CD8-positive, alpha-beta memory T cell (primary cell): ENCODE results near the gene SPRED2. TPM values are rescaled to one million over a fixed set of nuclear protein-coding genes. Genes with fewer than 3 reads are reported as not detected.

Experiments used
- CTCF ChIA-PET: fragments of 350-600 bp; sonication (Branson Sonifier 250); formaldehyde crosslinking; loops from one replicate; lab custom pipeline; 2021; ENCODE audit warnings: antibody characterized with exemption; lab: Charles Lee
- POLR2A ChIA-PET: fragments of 350-600 bp; sonication (Branson Sonifier 250); formaldehyde crosslinking; loops from one replicate; lab custom pipeline; 2021; ENCODE audit warnings: antibody characterized with exemption; lab: Charles Lee
- DNase-seq, 5 donors: peaks; one replicate each; pipeline versions ENCODE4 v3.0.0 to v3.0.0-alpha.2; 2020 to 2022; ENCODE audit warnings: mixed read lengths in 1 of 5
- H3K27ac ChIP-seq: one replicate; pipeline ENCODE4 v1.7.0; 2013; ENCODE audit warnings: low read depth, mild to moderate bottlenecking, low read length, moderate library complexity
- H3K27me3 ChIP-seq: 2 replicates; pipeline ENCODE4 v1.7.0; 2013; ENCODE audit warnings: low read length, mild to moderate bottlenecking; ENCODE audit not compliant: insufficient read depth, poor library complexity, severe bottlenecking
- H3K36me3 ChIP-seq: 2 replicates; pipeline ENCODE4 v1.7.0; 2013; ENCODE audit warnings: mild to moderate bottlenecking, low read length, moderate library complexity; ENCODE audit not compliant: insufficient read depth
- H3K4me1 ChIP-seq: 2 replicates; pipeline ENCODE4 v1.7.0; 2013; ENCODE audit warnings: mild to moderate bottlenecking, low read length, moderate library complexity; ENCODE audit not compliant: insufficient read depth
- H3K4me3 ChIP-seq: 2 replicates; pipeline ENCODE4 v1.7.0; 2013; ENCODE audit warnings: mild to moderate bottlenecking, low read length
- H3K9me3 ChIP-seq: 2 replicates; pipeline ENCODE4 v1.7.0; 2013; ENCODE audit warnings: mild to moderate bottlenecking, low read length
- H3K27ac Mint-ChIP-seq, 8 donors: one replicate each; pipeline ENCODE4 v1.8.0; 2020 to 2021; ENCODE audit warnings: mixed read lengths in 8 of 8, mild to moderate bottlenecking in 6 of 8, inconsistent platforms in 3 of 8, moderate library complexity in 3 of 8
- H3K27me3 Mint-ChIP-seq, 2 donors: one replicate each; pipeline ENCODE4 v1.8.0; 2020 to 2021; ENCODE audit warnings: mixed read lengths in 2 of 2, mild to moderate bottlenecking in 1 of 2, moderate library complexity in 1 of 2
- H3K36me3 Mint-ChIP-seq, 3 donors: one replicate each; pipeline ENCODE4 v1.8.0; 2020 to 2021; ENCODE audit warnings: mixed read lengths in 3 of 3, inconsistent platforms in 1 of 3, mild to moderate bottlenecking in 1 of 3
- H3K4me1 Mint-ChIP-seq, 3 donors: one replicate each; pipeline ENCODE4 v1.8.0; 2020 to 2021; ENCODE audit warnings: mixed read lengths in 3 of 3, inconsistent platforms in 1 of 3, mild to moderate bottlenecking in 1 of 3
- H3K4me3 Mint-ChIP-seq, 7 donors: one replicate each; pipeline ENCODE4 v1.8.0; 2020 to 2021; ENCODE audit warnings: mixed read lengths in 7 of 7, mild to moderate bottlenecking in 6 of 7, moderate library complexity in 4 of 7, inconsistent platforms in 2 of 7
- H3K9me3 Mint-ChIP-seq, 5 donors: one replicate each; pipeline ENCODE4 v1.8.0; 2020 to 2022; ENCODE audit warnings: mixed read lengths in 5 of 5, mild to moderate bottlenecking in 3 of 5, moderate library complexity in 2 of 5, inconsistent platforms in 1 of 5
- polyA plus RNA-seq: library from polyadenylated mRNA; unstranded; fragments of 300-500 nt; fragmentation: Illumina TruSeq; gene quantifications from one replicate; pipeline ENCODE4 v1.2.3, GENCODE V29; 2021
- total RNA-seq, 2 experiments: library from RNA; stranded (reverse); gene quantifications; one replicate each; pipeline ENCODE4 v1.2.3, GENCODE V29; 2021

SPRED2 gene
- total and polyA plus RNA-seq, 3 experiments from 2014 or later = 1.3 to 4.0 (median 3.0) TPM

GRCh38 chr2:65267008-65267407 lies 165.4 kb downstream of the SPRED2 start:
- no peaks in the 10 kb centered on the region for H3K9me3 Mint-ChIP-seq
- peaks cover under 1 to 75% (median 18%) of the 10 kb centered on the region in 3 donors for H3K36me3 Mint-ChIP-seq
- Histone ChIP-seq H3K4me3 (no peak overlapping the region), H3K27me3 (no peaks in the 10 kb centered on the region), H3K36me3 (peaks cover 48% of the 10 kb centered on the region), H3K9me3 (no peaks in the 10 kb centered on the region), H3K27ac (no peak overlapping the region), H3K4me1 (no peaks in the 10 kb centered on the region)
- no peak for DNase-seq
- no peaks in the 10 kb centered on the region for H3K27me3 Mint-ChIP-seq
- POLR2A ChIA-PET = no interaction called here
- peak overlapping the region in 5 of 8 donors; percentile 24 to 85 (median 31) for H3K27ac Mint-ChIP-seq
- peaks cover 15 to 23% (median 16%) of the 10 kb centered on the region in 3 donors for H3K4me1 Mint-ChIP-seq
- no peak overlapping the region for H3K4me3 Mint-ChIP-seq
- CTCF ChIA-PET = interaction anchor here (0.6 kb wide), 1 partner anchor 10 kb away, joined by 3 read pairs; no protein-coding TSS in a partner anchor

GRCh38 chr2:65265671-65266045 lies 166.7 kb downstream of the SPRED2 start:
- H3K27ac ChIP-seq = no peak overlapping the region
- no peaks in the 10 kb centered on the region for H3K4me1 ChIP-seq
- CTCF ChIA-PET = interaction anchor here (0.9 to 1.6 kb wide), 5 partner anchors 11 to 294 kb away, joined by 3 to 4 read pairs (median 3); no protein-coding TSS in a partner anchor
- POLR2A ChIA-PET = no interaction called here
- H3K9me3 ChIP-seq = no peaks in the 10 kb centered on the region
- Mint-ChIP-seq H3K27ac (peak overlapping the region in 2 of 8 donors; percentile 9 to 17), H3K27me3 (no peaks in the 10 kb centered on the region), H3K9me3 (no peaks in the 10 kb centered on the region), H3K4me3 (no peak overlapping the region), H3K36me3 (peaks cover 6 to 80% (median 14%) of the 10 kb centered on the region in 3 donors), H3K4me1 (peaks cover 21 to 30% (median 28%) of the 10 kb centered on the region in 3 donors)
- H3K27me3 ChIP-seq = no peaks in the 10 kb centered on the region
- no peak for DNase-seq
- H3K36me3 ChIP-seq = peaks cover 52% of the 10 kb centered on the region
- H3K4me3 ChIP-seq = no peak overlapping the region

GRCh38 chr2:65264821-65265670 lies 167.4 kb downstream of the SPRED2 start:
- no peak overlapping the region for H3K4me3 Mint-ChIP-seq
- H3K36me3 Mint-ChIP-seq = peaks cover 6 to 78% (median 14%) of the 10 kb centered on the region in 3 donors
- H3K9me3 Mint-ChIP-seq = no peaks in the 10 kb centered on the region
- Histone ChIP-seq H3K4me1 (no peaks in the 10 kb centered on the region), H3K27ac (no peak overlapping the region), H3K36me3 (peaks cover 52% of the 10 kb centered on the region), H3K4me3 (no peak overlapping the region), H3K9me3 (no peaks in the 10 kb centered on the region), H3K27me3 (no peaks in the 10 kb centered on the region)
- H3K27ac Mint-ChIP-seq = peak overlapping the region in 3 of 8 donors; percentile 38 to 64 (median 41)
- ChIA-PET CTCF (interaction anchor here (0.9 to 1.6 kb wide), 5 partner anchors 12 to 295 kb away, joined by 3 to 4 read pairs (median 3); no protein-coding TSS in a partner anchor), POLR2A (no interaction called here)
- peaks cover 21 to 30% (median 28%) of the 10 kb centered on the region in 3 donors for H3K4me1 Mint-ChIP-seq
- peak in 2 of 5 donors; percentile 26 to 32 for DNase-seq
- no peaks in the 10 kb centered on the region for H3K27me3 Mint-ChIP-seq

- no peak for DNase-seq
- POLR2A ChIA-PET = no interaction called here
- CTCF ChIA-PET = interaction anchor here (1.0 kb wide), 1 partner anchor 39 kb away, joined by 3 read pairs; no protein-coding TSS in a partner anchor
- no peaks in the 10 kb centered on the region for H3K4me1 ChIP-seq
- Mint-ChIP-seq H3K4me1 (peaks cover 23 to 32% (median 28%) of the 10 kb centered on the region in 3 donors), H3K36me3 (peaks cover 6 to 78% (median 12%) of the 10 kb centered on the region in 3 donors), H3K27ac (no peak overlapping the region), H3K9me3 (no peaks in the 10 kb centered on the region), H3K27me3 (no peaks in the 10 kb centered on the region), H3K4me3 (no peak overlapping the region)
- H3K27me3 ChIP-seq = no peaks in the 10 kb centered on the region
- no peak overlapping the region for H3K4me3 ChIP-seq
- peaks cover 48% of the 10 kb centered on the region for H3K36me3 ChIP-seq
- H3K27ac ChIP-seq = no peak overlapping the region
- no peaks in the 10 kb centered on the region for H3K9me3 ChIP-seq
Observed at GRCh38 chr2:65263986-65264385, 168.4 kb downstream of the SPRED2 start.

- no peak overlapping the region for H3K4me3 ChIP-seq
- peaks cover 48% of the 10 kb centered on the region for H3K36me3 ChIP-seq
- H3K27ac Mint-ChIP-seq = no peak overlapping the region
- H3K4me1 ChIP-seq = no peaks in the 10 kb centered on the region
- ChIA-PET POLR2A (interaction anchor here (0.7 kb wide), 1 partner anchor 94 kb away, joined by 5 read pairs; no protein-coding TSS in a partner anchor), CTCF (interaction anchor here (1.0 kb wide), 1 partner anchor 39 kb away, joined by 3 read pairs; no protein-coding TSS in a partner anchor)
- no peaks in the 10 kb centered on the region for H3K27me3 Mint-ChIP-seq
- DNase-seq = no peak
- peaks cover 6 to 77% (median 7%) of the 10 kb centered on the region in 3 donors for H3K36me3 Mint-ChIP-seq
- H3K9me3 Mint-ChIP-seq = no peaks in the 10 kb centered on the region
- no peak overlapping the region for H3K27ac ChIP-seq
- peaks cover 24 to 40% (median 35%) of the 10 kb centered on the region in 3 donors for H3K4me1 Mint-ChIP-seq
- H3K4me3 Mint-ChIP-seq = no peak overlapping the region
- no peaks in the 10 kb centered on the region for H3K9me3 ChIP-seq
- no peaks in the 10 kb centered on the region for H3K27me3 ChIP-seq
Observed at GRCh38 chr2:65263262-65263661, 169.1 kb downstream of the SPRED2 start.

GRCh38 chr2:65261676-65262075 lies 170.7 kb downstream of the SPRED2 start:
- H3K4me1 ChIP-seq = no peaks in the 10 kb centered on the region
- H3K4me3 ChIP-seq = no peak overlapping the region
- no peak overlapping the region for H3K27ac ChIP-seq
- DNase-seq = no peak
- H3K4me1 Mint-ChIP-seq = peaks cover 32 to 50% (median 49%) of the 10 kb centered on the region in 3 donors
- H3K36me3 ChIP-seq = peaks cover 39% of the 10 kb centered on the region
- H3K9me3 ChIP-seq = no peaks in the 10 kb centered on the region
- H3K27me3 Mint-ChIP-seq = no peaks in the 10 kb centered on the region
- peak overlapping the region in 5 of 8 donors; percentile 0 to 63 (median 8) for H3K27ac Mint-ChIP-seq
- no peaks in the 10 kb centered on the region for H3K27me3 ChIP-seq
- POLR2A ChIA-PET = no interaction called here
- H3K4me3 Mint-ChIP-seq = no peak overlapping the region
- H3K9me3 Mint-ChIP-seq = no peaks in the 10 kb centered on the region
- peaks cover 6 to 78% (median 13%) of the 10 kb centered on the region in 3 donors for H3K36me3 Mint-ChIP-seq
- CTCF ChIA-PET = no interaction called here
